HG03432 (cell line): ENCODE data around the gene ZNF774.
"Not testable (repeated sequence)": the region's sequence is repeated elsewhere in the genome, so short reads cannot be mapped to it uniquely, and the experiment has no call there.

Experiments
- ATAC-seq: cut with Tn5 transposase; IDR thresholded peaks from one replicate; pipeline ENCODE4 v1.9.1; 2021; ENCODE audit warnings: mild to moderate bottlenecking, moderate library complexity; ENCODE audit not compliant: unreplicated experiment

Gene ZNF774

DNA sequence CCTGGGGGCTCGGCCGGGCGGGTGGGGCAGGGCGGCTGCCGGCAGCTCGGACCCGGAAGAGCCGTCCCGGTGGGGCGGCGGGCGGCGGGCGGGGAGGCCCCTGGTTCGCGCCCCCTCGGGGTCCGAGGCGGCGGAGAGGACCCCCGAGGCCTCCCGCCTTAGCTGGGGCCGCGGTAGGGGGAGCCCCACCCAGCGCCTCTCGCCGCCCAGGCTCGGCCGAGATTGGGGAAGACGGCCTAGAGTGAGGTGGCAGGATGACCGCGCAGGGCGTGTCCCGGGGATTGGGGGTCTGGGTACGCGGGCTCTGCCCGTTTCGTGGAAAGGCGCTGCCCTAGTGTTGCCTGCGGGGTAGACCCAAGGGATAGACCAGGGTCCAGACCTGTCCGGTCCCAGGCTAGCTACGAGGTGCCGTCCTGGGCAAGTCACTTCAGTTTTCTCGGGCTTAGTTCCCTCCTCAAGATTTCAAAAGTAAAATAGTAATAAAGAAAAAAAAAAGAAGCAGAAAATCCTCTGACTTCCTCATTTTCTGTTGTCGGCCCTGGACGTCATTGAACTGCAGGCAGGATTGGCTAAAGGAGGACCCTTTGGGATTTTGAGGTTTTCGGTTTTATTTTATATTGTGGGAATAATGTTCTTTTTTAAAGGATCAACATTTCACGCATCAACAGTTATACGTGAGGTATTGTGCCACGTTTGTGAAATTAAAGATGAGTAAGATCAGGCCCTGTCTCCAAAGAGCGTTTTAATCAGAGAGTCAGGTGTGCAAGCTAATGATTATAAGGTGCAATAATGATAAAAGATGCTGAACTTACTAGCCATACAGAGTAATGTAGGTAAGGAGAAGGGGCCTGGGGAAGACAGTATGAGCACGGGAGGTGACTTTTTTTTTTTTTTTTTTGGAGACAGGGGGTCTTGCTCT, 36.6 kb downstream of the ZNF774 start:
- ATAC-seq, result peak; percentile 58

DNA sequence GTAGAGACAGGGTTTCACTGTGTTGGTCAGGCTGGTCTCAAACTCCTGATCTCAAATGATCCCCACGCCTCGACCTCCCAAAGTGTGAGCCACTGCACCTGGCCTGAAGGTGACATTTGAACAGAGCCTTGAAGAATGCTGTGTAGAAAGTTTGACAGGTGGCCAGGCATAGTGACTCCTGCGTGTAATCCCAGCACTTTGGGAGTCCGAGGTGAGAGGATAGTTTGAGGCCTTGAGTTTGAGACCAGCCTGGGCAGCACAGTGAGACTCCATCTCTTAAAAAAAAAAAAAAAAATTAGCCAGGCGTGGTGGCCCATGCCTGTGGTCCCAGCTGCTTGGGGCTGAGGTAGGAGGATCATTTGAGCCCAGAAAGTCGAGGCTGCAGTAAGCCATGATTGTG, 37.4 kb downstream of the ZNF774 start:
- ATAC-seq, result no peak

DNA sequence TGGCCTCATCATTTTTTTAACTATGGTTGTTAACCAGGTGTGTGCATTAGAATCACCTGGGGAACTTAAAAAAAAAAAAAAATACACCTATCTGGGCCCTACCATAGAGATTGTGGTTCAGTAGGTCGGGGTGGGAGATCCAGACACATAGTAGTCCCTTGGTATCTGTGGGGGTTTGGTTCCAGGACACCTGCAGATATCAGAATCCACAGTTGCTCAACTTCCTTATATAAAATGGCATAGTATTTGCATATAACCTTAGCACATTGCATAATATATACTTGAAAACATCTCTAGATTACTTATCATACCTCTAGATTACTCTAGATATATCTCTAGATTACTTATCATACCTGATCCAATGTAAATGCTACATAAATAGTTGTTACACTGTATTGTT, 41.0 kb downstream of the ZNF774 start:
- no peak for ATAC-seq

DNA sequence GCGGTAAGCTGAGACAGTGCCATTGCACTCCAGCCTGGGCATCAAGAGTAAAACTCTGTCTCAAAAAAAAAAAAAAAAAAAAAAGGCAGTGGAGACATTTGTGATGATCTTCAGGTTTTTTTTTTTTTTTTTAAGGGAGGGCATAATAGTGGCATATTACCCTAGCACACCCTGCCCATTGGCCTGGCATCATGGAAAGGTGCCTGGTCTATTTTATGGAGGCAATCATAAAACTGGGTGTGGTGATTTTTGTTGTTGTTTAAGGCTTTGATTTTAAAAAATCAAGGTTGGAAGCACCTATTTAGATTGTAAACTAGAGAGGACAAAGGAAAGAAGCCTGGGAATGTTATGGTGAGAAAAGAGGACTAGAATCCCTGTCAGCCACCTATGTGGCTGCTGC, 42.0 kb downstream of the ZNF774 start:
- no peak for ATAC-seq

DNA sequence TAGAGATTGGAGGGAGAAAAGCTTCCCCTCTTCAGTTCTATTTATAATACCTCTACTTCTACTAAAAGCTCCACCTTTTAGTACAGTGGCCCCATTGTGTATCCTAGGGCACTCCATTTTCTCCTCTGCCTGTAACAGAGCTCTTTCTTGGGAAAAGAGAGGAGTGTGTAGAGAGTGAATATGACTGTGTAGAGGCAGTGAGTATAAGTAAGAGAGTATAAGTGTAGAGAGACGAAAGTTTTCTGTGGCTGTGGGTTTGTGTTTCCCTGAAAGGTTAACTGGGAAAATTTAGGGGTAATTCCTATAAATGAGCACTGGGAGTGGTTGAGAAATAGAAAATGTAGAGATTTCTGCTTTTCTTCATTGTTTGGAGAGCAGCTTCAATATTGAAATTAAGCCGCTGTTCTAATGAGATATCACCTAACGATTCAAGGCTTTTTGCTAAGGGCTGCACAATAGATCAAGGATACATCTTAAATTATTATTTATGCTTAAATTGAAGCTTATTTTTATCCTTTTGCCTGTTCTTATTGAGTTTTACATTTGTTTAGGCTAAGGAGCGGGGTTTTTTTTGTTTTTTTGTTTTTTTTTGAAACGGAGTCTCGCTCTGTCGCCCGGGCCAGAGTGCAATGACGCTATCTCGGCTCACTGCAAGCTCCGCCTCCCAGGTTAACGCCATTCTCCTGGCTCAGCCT, 42.8 kb downstream of the ZNF774 start:
- no peak for ATAC-seq

DNA sequence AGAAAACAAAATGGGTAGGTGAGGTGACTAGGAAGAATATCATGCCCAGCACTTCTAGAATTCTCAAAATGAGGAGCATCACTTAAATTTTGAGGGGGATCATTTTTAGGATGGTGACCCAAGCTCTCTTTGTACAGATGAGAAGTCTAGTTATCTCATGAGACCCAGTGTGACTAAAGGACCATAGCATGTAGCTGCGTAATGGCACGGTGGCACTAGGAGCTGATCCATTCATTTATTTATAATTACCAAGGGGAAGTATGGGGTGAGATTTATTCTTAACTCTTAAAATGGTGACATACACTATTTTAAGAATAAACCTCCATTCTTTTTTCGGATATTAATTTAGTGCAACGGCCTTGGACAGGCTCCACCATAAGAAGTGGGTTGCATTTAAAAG, 44.2 kb downstream of the ZNF774 start:
- no peak for ATAC-seq

DNA sequence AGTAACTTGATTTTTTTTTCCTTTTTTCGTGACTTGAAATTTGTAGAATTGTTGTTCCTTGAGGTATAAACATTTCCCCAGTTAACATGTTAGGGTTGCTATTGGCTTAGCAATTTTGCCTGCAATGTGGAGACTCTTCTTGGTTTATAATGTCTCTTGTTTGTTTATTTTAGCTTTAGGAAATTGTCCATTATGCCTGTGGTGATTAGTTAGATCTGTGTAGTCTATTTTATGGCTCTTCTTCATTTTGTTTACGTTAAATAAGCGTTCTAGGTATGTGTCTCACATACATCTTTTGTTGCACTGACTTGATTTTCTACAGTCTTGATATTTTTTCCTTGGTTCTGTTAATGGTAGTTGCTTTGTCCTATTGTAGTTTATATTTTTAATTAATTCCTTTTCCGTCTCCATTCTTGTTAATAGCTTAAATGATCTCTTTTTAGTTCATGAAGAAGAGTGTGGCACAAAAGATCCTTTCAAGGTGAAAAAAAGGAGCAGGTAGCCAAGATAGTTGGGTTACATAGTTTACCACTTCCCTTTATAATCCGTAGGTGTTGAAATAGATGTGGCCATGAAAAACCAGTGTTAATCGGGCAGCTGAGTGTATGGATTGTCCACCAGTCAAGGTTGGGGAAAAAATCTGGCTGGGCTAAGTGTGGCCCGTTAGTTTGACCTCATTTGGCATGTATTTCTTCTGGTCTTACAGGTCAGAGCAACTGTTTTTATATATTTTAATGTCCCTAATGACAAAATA, 48.1 kb downstream of the ZNF774 start:
- ATAC-seq, result no peak

DNA sequence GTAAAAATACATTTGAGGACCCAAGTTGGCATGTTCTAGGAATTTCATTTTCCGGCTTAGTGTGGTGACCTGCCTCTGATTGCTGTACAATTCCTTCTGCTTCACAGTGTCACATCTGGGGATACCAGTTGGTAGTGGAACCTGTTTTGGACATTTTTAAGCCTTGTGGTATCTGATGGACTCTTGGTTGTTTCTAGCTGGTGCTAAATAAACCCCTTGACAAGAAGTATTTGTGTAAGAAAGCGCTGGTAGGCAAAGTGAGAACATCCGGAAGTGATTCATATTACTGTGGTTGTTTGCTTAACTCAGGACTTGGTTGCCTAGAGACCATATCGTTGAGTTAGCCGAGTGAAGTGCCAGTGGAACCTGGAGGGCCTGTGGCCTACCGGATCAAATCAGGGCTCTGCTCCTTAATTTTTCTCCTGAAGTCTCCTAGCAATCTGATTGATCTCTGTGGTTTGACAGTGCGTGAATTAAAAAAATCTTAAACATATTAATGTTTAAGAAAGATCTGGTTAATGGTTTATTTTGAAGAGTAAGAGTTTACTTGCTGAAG, 48.8 kb downstream of the ZNF774 start:
- peak; percentile 98 for ATAC-seq

DNA sequence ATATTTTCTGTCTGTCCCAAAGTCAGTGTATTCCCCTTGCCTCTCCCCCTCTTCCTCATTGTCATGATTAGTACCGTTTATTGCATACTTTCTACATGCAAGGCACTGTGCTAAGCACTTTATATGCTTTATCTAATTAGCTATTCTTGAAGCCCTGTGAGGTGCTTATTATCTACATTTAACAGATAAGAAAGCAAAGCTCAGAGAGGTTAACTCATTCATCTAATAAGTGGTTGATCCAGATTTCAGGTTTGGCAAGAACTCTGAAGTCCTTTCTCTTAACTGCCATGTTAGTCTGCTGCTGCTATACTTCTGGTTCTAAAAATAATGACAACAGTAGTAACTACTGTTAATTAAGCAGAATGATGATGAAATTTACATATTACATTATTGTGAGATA, 49.4 kb downstream of the ZNF774 start:
- no peak for ATAC-seq

DNA sequence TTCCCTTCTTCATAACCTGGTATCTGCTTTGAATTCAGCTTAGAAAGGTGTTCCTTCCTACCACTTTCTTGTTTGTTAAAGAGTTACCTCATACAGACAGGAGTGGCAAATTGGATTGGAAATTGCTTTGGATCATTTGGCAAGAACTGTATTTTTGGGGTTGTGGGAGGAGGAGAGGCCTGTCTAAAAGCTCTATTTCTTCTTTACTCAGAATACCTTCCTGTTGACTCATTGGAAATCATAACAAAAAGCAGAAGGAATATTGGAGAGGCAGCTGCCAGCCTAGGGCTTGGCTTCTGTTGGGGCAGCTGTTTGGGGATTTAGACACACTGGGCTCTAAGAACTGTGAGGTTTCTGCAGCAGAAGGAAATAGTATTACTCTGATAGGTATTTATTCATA, 50.1 kb downstream of the ZNF774 start:
- no peak for ATAC-seq

DNA sequence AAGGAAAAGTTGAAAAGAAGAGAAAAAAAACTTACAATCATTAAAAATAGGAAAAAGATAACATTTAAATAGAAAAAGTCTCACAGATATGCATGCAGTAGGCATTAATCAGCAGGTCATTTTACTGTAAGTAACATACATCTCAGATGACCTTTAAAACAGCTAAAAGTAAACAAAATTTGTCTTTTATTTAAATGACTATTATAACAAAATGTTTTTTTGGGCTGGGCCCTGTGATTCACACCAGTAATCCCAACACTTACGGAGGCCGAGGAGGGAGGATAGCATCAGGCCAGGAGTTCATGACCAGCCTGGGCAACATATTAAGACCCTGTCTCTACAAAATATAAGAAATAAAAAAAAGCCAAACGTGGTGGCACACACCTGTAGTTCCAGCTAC, 50.7 kb downstream of the ZNF774 start:
- no peak for ATAC-seq

DNA sequence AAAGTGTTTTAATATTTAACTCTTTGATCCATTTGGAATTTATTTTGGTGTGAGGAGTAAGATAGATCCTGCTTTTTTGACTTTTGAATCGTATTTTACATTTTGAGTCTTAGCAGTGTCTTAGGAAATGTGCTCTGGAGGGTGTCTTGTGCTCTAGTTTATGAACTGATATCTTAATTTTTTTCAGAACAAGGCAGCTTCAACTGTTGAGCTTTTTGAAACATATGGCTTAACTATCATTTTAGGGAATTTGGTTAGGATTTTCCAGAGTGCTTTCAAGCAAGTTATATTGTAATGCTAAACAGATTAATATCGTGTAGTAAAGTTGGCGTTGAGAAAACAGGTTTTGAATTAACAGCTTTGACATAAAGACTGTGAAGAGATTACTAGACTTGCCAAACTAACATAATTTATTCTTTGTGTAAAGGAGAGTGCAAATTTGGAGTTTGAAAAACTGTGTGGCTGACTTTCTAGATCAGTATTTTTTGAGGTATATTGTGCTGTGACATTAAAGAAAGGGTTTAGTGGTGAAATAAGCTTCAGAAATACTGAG, 53.0 kb downstream of the ZNF774 start:
- no peak for ATAC-seq

DNA sequence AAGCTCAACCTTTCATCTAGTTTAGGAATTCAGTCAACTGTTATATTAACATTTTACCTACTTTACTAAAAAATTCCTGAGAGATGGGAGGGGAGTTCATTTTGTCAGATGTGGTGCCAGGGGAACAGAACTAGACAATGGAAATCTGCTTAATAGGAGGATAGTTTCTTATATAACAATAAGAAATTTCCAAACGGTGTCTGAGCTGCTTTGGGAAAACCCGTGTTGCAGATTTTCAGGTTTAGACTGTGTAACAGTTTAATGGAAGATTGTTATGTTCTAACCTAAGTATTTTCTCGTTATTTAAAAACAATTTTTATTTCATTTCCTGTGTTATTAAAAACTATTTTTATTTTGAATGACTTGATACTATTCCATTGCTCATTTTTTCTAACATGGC, 55.3 kb downstream of the ZNF774 start:
- ATAC-seq, result no peak

DNA sequence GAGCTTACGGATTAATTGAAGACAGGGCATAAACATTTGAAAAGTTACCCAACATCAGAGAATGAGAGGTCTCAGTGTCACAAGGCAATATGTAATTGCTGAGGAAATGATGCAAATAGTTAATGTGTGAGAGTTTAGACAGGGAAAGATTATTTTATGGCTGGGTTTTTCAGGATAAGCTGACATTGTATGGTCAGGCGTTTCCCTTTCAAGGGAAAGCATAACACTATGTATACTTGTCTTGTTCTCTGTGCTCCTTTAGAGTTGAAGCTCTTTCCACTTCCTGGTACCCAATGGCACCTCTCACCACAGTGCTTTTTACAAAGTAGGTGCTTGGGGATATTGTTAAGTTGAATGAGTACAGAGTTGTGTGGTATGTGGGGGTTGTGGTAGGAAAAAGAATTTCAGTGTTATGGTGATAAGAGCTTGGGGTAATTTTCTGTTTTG, 55.8 kb downstream of the ZNF774 start:
- ATAC-seq, result no peak

DNA sequence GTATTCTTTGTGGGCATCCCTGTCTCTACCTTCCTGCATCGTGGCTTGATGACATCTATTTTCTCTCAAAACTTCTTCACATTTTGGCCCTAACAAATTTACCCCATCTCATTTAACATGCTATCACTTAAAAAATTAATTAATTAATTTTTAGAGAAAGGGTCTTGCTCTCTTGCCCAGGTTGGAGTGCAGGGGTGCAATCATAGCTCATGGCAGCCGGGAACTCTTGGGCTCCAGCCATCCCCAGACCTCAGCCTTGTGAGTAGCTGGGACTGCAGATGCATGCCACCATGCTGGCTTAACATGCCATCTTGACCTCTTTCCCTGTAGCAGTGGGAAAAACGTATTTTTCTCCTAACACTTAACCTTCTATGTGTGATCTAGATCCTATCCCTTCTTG, 56.6 kb downstream of the ZNF774 start:
- no peak for ATAC-seq

DNA sequence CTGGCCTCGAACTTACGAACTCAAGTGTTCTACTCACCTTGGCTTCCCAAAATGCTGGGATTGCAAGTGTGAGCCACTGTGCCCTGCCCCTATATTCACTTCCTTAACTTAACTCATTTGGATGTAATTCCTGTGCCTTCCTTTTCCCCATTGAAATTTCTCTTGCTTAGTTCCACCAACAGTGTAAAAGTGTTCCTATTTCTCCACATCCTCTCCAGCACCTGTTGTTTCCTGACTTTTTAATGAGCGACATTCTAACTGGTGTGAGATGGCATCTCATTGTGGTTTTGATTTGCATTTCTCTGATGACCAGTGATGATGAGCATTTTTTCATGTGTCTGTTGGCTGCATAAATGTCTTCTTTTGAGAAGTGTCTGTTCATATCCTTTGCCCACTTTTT, 57.5 kb downstream of the ZNF774 start:
- not testable (repeated sequence) for ATAC-seq

DNA sequence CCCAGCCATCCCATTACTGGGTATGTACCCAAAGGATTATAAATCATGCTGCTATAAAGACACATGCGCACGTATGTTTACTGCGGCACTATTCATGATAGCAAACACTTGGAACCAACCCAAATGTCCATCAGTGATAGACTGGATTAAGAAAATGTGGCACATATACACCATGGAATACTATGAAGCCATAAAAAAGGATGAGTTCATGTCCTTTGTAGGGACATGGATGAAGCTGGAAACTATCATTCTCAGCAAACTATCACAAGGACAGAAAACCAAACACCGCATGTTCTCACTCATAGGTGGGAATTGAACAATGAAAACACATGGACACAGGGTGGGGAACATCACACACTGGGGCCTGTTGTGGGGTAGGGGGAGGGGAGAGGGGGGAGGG, 58.2 kb downstream of the ZNF774 start:
- not testable (repeated sequence) for ATAC-seq

DNA sequence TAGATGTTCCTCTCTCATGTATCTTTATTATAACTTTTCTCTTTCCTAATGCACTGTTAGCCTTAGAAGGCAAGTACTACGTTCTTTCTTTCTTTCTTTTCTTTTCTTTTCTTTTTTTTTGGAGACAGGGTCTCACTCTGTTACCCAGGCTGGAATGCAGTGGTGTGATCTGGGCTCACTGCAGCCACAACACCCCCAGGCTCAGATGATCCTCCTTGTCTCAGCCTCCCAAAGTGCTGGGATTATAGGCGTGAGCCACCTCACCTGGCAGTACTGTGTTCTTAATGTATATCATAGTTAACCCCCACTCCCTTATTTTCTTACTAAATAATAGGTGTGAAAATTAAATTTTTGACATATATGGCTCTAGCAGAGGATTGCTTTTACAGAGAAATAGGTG, 59.1 kb downstream of the ZNF774 start:
- no peak for ATAC-seq
